22Rv1 (cell line): Measurements from ENCODE around the gene LSM10.

Source experiments
- CTCF ChIP-seq: fragments of 450-650 bp; IDR thresholded peaks from 2 replicates; pipeline ENCODE4 v1.5.1; 2017; ENCODE audit warnings: mild to moderate bottlenecking
- ZFX ChIP-seq: fragments of 450-650 bp; IDR thresholded peaks from 2 replicates; pipeline ENCODE4 v1.6.1; 2017; ENCODE audit warnings: antibody characterized with exemption, borderline replicate concordance

- TF ChIP-seq CTCF (no peak), ZFX (no peak)
Measured at GRCh38 chr1:36397083-36397377, 678 bp downstream of the LSM10 start.
